MM.1S (cell line): ENCODE results near the gene NUMB.

Experiments used
- DNase-seq: peaks from one replicate; pipeline ENCODE4 v3.0.0-alpha.2; 2015
- H2AFZ ChIP-seq: fragments of 300-600 bp; sonication (generic); 2 replicates; pipeline ENCODE4 v1.6.0; 2016; ENCODE audit warnings: antibody characterized with exemption, low read length
- H3F3A ChIP-seq: fragments of 300-600 bp; sonication (generic); 2 replicates; pipeline ENCODE4 v1.6.1; 2016; ENCODE audit warnings: mild to moderate bottlenecking, antibody characterized with exemption, low read length, moderate library complexity, mixed read lengths; ENCODE audit not compliant: insufficient read depth
- H3K27ac ChIP-seq: fragments of 300-600 bp; sonication (generic); 2 replicates; pipeline ENCODE4 v1.5.1; 2016; ENCODE audit warnings: mild to moderate bottlenecking, low read length
- H3K27me3 ChIP-seq: fragments of 300-600 bp; sonication (generic); replicated peaks from 2 replicates; pipeline ENCODE4 v1.6.0; 2016; ENCODE audit warnings: low read length; ENCODE audit not compliant: insufficient read depth
- H3K36me3 ChIP-seq: fragments of 300-600 bp; sonication (generic); replicated peaks from 2 replicates; pipeline ENCODE4 v1.6.1; 2016; ENCODE audit warnings: mild to moderate bottlenecking, low read length, mixed read lengths; ENCODE audit not compliant: insufficient read depth
- H3K4me1 ChIP-seq: fragments of 300-600 bp; sonication (generic); 2 replicates; pipeline ENCODE4 v1.6.1; 2016; ENCODE audit warnings: low read length, mixed read lengths
- H3K4me2 ChIP-seq: fragments of 300-600 bp; sonication (generic); 2 replicates; pipeline ENCODE4 v1.6.0; 2016; ENCODE audit warnings: low read depth, low read length
- H3K4me3 ChIP-seq: fragments of 300-600 bp; sonication (generic); 2 replicates; pipeline ENCODE4 v1.5.1; 2016; ENCODE audit warnings: low read length, mixed read lengths
- H3K79me2 ChIP-seq: fragments of 300-600 bp; sonication (generic); 2 replicates; pipeline ENCODE4 v1.6.1; 2016; ENCODE audit warnings: mixed run types, low read length, mixed read lengths
- H3K9ac ChIP-seq: fragments of 300-600 bp; sonication (generic); 2 replicates; pipeline ENCODE4 v1.6.1; 2016; ENCODE audit warnings: low read length, mixed read lengths
- H3K9me2 ChIP-seq: fragments of 300-600 bp; sonication (generic); replicated peaks from 2 replicates; pipeline ENCODE4 v1.6.1; 2016; ENCODE audit warnings: mild to moderate bottlenecking, low read length, mixed read lengths; ENCODE audit not compliant: insufficient read depth
- H3K9me3 ChIP-seq: fragments of 300-600 bp; sonication (generic); replicated peaks from 2 replicates; pipeline ENCODE4 v1.6.1; 2016; ENCODE audit warnings: mild to moderate bottlenecking, low read length, mixed read lengths; ENCODE audit not compliant: insufficient read depth
- H4K20me1 ChIP-seq: fragments of 300-600 bp; sonication (generic); 2 replicates; pipeline ENCODE4 v1.6.1; 2016; ENCODE audit warnings: mild to moderate bottlenecking, low read length, moderate library complexity, mixed read lengths; ENCODE audit not compliant: insufficient read depth
- CTCF ChIP-seq: fragments of 300-600 bp; sonication (generic); IDR thresholded peaks from 2 replicates; pipeline ENCODE4 v1.5.1; 2016; ENCODE audit warnings: antibody characterized with exemption, low read length, mixed read lengths
- EZH2 ChIP-seq: fragments of 300-600 bp; sonication (generic); optimal IDR thresholded peaks from 2 replicates; pipeline ENCODE3; 2017; ENCODE audit warnings: low read depth, mild to moderate bottlenecking, antibody characterized with exemption, low read length, mixed read lengths
- EZH2phosphoT487 ChIP-seq: fragments of 300-600 bp; sonication (generic); IDR thresholded peaks from 2 replicates; pipeline ENCODE4 v1.6.1; 2018; ENCODE audit warnings: antibody characterized with exemption, low read length

NUMB gene

GRCh38 chr14:73258076-73258475 lies 200.3 kb downstream of the NUMB start:
- DNase-seq, result no peak
- H3K9me3 ChIP-seq, result no peaks in the 10 kb centered on the region
- no peak overlapping the region for H3K9ac ChIP-seq
- no peak overlapping the region for H3K27ac ChIP-seq
- H3K4me3 ChIP-seq, result no peak overlapping the region
- TF ChIP-seq EZH2phosphoT487 (no peak), EZH2 (no peak), CTCF (no peak)
- H2AFZ ChIP-seq, result no peak overlapping the region
- H3K4me2 ChIP-seq, result no peak overlapping the region
- no peaks in the 10 kb centered on the region for H3K27me3 ChIP-seq
- no peaks in the 10 kb centered on the region for H4K20me1 ChIP-seq
- H3F3A ChIP-seq, result no peaks in the 10 kb centered on the region
- H3K4me1 ChIP-seq, result no peaks in the 10 kb centered on the region
- no peaks in the 10 kb centered on the region for H3K36me3 ChIP-seq
- no peaks in the 10 kb centered on the region for H3K9me2 ChIP-seq
- H3K79me2 ChIP-seq, result no peaks in the 10 kb centered on the region

GRCh38 chr14:73255693-73256225 lies 202.6 kb downstream of the NUMB start:
- no peaks in the 10 kb centered on the region for H3K27me3 ChIP-seq
- H3K9me3 ChIP-seq, result no peaks in the 10 kb centered on the region
- H3K36me3 ChIP-seq, result no peaks in the 10 kb centered on the region
- no peaks in the 10 kb centered on the region for H3K4me1 ChIP-seq
- no peaks in the 10 kb centered on the region for H3F3A ChIP-seq
- no peak overlapping the region for H3K4me2 ChIP-seq
- no peak overlapping the region for H3K4me3 ChIP-seq
- H3K27ac ChIP-seq, result no peak overlapping the region
- H2AFZ ChIP-seq, result no peak overlapping the region
- no peak for TF ChIP-seq CTCF
- no peak for TF ChIP-seq EZH2
- no peak for TF ChIP-seq EZH2phosphoT487
- no peaks in the 10 kb centered on the region for H3K9me2 ChIP-seq
- H3K79me2 ChIP-seq, result no peaks in the 10 kb centered on the region
- H4K20me1 ChIP-seq, result no peaks in the 10 kb centered on the region
- no peak overlapping the region for H3K9ac ChIP-seq
- no peak for DNase-seq

- Histone ChIP-seq H4K20me1 (no peaks in the 10 kb centered on the region), H3K4me3 (no peak overlapping the region), H3K4me2 (no peak overlapping the region), H3K9me2 (no peaks in the 10 kb centered on the region), H2AFZ (no peak overlapping the region), H3K4me1 (no peaks in the 10 kb centered on the region), H3F3A (no peaks in the 10 kb centered on the region), H3K36me3 (no peaks in the 10 kb centered on the region), H3K27me3 (no peaks in the 10 kb centered on the region), H3K27ac (no peak overlapping the region), H3K9me3 (no peaks in the 10 kb centered on the region), H3K79me2 (no peaks in the 10 kb centered on the region), H3K9ac (no peak overlapping the region)
- TF ChIP-seq EZH2phosphoT487, result no peak
- TF ChIP-seq EZH2, result no peak
- TF ChIP-seq CTCF, result no peak
- no peak for DNase-seq
Measured at GRCh38 chr14:73255005-73255400, 203.3 kb downstream of the NUMB start.
